ENCODE data around the gene TNFRSF12A.

The TNFRSF12A gene

GRCh38 chr16:3022208-3022683, 2.1 kb downstream of the TNFRSF12A start (continued):
- no peak for TF ChIP-seq ZNF513 (tag by site-specific recombination; IDR thresholded peaks at IDR 0.05)
- TF ChIP-seq PRDM2 (tag by site-specific recombination; IDR thresholded peaks at IDR 0.05; ENCODE audit: borderline replicate concordance) = no peak
- TF ChIP-seq ZNF274 (IDR thresholded peaks at IDR 0.05; ENCODE audit: low read length) = no peak
- TF ChIP-seq ZNF274 (tag by site-specific recombination; IDR thresholded peaks at IDR 0.05; ENCODE audit: borderline replicate concordance) = no peak
- no peak for TF ChIP-seq ZNF24 (tag by site-specific recombination; IDR thresholded peaks at IDR 0.05)
- TF ChIP-seq KLF10 (tag by site-specific recombination; IDR thresholded peaks at IDR 0.05) = peak; percentile 90
- no peak for TF ChIP-seq ZBTB26 (tag by site-specific recombination; optimal IDR thresholded peaks at IDR 0.05)
- peak; percentile 68; the same call in 1 of the 2 replicates for TF ChIP-seq GLIS2 (tag by site-specific recombination; IDR thresholded peaks at IDR 0.05)
- TF ChIP-seq ZNF670 (tag by site-specific recombination; IDR thresholded peaks at IDR 0.05; ENCODE audit: low read depth) = no peak
- TF ChIP-seq ZBTB1 (tag by site-specific recombination; IDR thresholded peaks at IDR 0.05) = no peak
- TF ChIP-seq PRDM4 (tag by site-specific recombination; IDR thresholded peaks at IDR 0.05) = no peak
- no peak for TF ChIP-seq ZNF585B (tag by site-specific recombination; IDR thresholded peaks at IDR 0.05)
- TF ChIP-seq ZNF112 (tag by site-specific recombination; IDR thresholded peaks at IDR 0.05) = no peak
- no peak for TF ChIP-seq ZNF394 (tag by site-specific recombination; IDR thresholded peaks at IDR 0.05; ENCODE audit: borderline replicate concordance)
- peak; percentile 59; the same call in 1 of the 2 replicates for TF ChIP-seq MZF1 (tag by site-specific recombination; IDR thresholded peaks at IDR 0.05; ENCODE audit: borderline replicate concordance)
- TF ChIP-seq ZNF596 (tag by site-specific recombination; IDR thresholded peaks at IDR 0.05) = no peak
- TF ChIP-seq ZNF600 (tag by site-specific recombination; IDR thresholded peaks at IDR 0.05) = no peak
- no peak for TF ChIP-seq ELK4 (IDR thresholded peaks at IDR 0.05; ENCODE audit: borderline replicate concordance, low read depth, low read length)
- TF ChIP-seq FEZF1 (tag by site-specific recombination; IDR thresholded peaks at IDR 0.05) = no peak
- TF ChIP-seq ZFP41 (tag by site-specific recombination; IDR thresholded peaks at IDR 0.05; ENCODE audit: borderline replicate concordance) = no peak
- TF ChIP-seq AEBP2 (tag by site-specific recombination; IDR thresholded peaks at IDR 0.05; ENCODE audit: borderline replicate concordance) = no peak
- TF ChIP-seq ZBTB7A (tag by site-specific recombination; IDR thresholded peaks at IDR 0.05; ENCODE audit: low read depth) = no peak
- no peak for TF ChIP-seq ZNF626 (tag by site-specific recombination; IDR thresholded peaks at IDR 0.05)
- TF ChIP-seq ZBTB44 (tag by site-specific recombination; IDR thresholded peaks at IDR 0.05) = no peak
- TF ChIP-seq ZSCAN30 (tag by site-specific recombination; IDR thresholded peaks at IDR 0.05) = no peak
